ENCODE data around the gene ZWILCH. TPM values are rescaled to one million over a fixed set of nuclear protein-coding genes. Genes with fewer than 3 reads are reported as not detected.

Gene ZWILCH
- total RNA-seq, 6 experiments from 2014 or later: 1.1 to 4.9 (median 2.5) TPM

DNA sequence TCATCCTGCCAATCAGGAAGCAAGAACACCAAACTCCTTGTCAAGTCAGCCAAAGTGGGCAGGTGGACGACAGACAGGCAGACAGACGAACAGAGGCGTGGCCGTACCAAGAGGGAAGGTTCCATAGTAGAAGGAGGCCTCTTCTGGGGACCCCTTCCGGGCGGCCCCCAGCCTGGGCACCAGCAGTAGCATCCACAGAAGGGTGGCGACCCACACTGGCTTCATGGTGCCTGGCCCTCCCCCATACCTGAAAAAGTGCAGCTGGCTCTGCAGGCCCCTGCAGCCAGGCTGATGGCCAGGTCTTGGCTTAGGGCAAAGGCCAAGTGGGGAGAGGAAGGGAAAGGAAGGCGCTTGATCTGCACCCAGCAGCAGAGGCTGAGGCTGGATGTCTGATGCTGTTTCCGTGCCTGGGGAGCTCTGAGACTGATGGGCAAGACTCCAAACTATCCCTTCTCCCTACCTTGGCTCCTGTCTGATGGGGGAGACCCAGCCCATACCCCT lies 60.1 kb downstream of the ZWILCH start:
- Histone ChIP-seq H3K27me3 (no peaks in the 10 kb centered on the region), H3K36me3 (no peaks in the 10 kb centered on the region), H3K4me3 (no peak overlapping the region), H3K4me1 (no peaks in the 10 kb centered on the region), H3K27ac (no peak overlapping the region), H3K9me3 (no peaks in the 10 kb centered on the region)
- WGBS (ENCODE audit: insufficient coverage, low coverage, low lambda C conversion rate, missing lambda C conversion rate): 40% methylated on average over 2 of the region's 9 CpGs
- TF ChIP-seq POLR2A (IDR thresholded peaks at IDR 0.05): no peak
- TF ChIP-seq, protein P1, sequence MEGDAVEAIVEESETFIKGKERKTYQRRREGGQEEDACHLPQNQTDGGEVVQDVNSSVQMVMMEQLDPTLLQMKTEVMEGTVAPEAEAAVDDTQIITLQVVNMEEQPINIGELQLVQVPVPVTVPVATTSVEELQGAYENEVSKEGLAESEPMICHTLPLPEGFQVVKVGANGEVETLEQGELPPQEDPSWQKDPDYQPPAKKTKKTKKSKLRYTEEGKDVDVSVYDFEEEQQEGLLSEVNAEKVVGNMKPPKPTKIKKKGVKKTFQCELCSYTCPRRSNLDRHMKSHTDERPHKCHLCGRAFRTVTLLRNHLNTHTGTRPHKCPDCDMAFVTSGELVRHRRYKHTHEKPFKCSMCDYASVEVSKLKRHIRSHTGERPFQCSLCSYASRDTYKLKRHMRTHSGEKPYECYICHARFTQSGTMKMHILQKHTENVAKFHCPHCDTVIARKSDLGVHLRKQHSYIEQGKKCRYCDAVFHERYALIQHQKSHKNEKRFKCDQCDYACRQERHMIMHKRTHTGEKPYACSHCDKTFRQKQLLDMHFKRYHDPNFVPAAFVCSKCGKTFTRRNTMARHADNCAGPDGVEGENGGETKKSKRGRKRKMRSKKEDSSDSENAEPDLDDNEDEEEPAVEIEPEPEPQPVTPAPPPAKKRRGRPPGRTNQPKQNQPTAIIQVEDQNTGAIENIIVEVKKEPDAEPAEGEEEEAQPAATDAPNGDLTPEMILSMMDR (IDR thresholded peaks at IDR 0.05): no peak
- intact Hi-C loops (cut with DNase I): no loop called here
- DNase-seq (peak in 2 of 3 donors; percentile 42 to 48), ATAC-seq (peak in 3 of 4 donors; percentile 13 to 54 (median 28))

DNA sequence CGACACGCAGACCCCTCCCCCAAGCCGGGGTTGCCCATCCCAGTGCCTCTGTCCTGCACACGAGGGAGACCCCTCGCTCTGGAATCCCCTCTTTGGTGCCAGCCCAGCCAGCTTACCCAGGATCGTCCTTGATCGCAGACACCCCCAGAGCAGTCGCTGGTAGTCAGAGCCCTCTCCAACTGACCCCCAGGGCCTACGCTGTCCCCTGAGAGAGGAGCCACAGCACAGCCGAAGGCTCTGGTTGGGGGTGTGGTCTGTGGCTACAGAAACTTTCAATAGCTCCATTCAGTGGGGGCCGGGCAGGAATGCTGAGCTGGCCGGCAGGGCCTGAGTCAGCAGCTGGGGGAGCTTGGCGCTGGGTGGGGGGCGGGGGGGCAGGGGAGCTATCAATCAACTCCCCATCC lies 60.6 kb downstream of the ZWILCH start, which contains the start of gene LCTL:
Gene LCTL, minus strand, starts transcription at position 258 of the 404 bp plus-strand sequence. CDS start 633 bp downstream, outside the sequence.
- Histone ChIP-seq H3K27ac (no peak within 1 kb of the TSS), H3K27me3 (no peaks in the 10 kb centered on the region), H3K36me3 (no peaks in the 10 kb centered on the region), H3K4me3 (no peak within 1 kb of the TSS), H3K9me3 (no peaks in the 10 kb centered on the region), H3K4me1 (no peaks in the 10 kb centered on the region)
- TF ChIP-seq, protein P1 (IDR thresholded peaks at IDR 0.05): no peak
- TF ChIP-seq POLR2A (IDR thresholded peaks at IDR 0.05): no peak
- 59% methylated on average over 3 of the region's 14 CpGs for WGBS (ENCODE audit: insufficient coverage, low coverage, low lambda C conversion rate, missing lambda C conversion rate)
- DNase-seq (peak in 2 of 3 donors; percentile 35 to 42), ATAC-seq (no peak)
- intact Hi-C loops (cut with DNase I): no loop called here

DNA sequence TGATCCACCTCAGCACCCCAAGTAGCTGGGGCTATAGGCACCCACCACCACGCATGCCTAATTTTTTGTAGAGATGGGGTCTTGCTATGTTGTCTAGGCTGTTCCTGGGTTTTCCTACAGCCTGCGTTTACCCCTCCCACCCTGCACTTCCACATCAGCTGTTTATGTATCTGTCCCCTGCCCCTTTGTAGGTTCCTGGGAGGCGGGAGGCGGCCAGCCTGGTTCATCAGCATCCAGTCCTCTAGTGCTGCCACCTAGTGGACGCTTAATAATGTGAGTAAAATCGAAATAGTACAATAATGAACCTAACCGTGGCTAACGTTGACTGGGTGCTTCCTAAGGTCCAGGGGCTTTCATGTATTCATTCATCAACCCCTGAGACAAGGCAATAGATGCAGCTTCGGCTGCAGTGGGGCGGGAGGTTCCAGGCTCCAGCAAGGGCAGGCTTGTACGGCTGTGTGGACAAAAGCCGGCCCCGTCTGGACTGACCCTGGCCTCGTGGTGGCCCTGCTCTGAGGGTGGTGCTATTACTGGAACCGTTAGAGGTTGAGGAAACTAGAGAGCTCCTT lies 61.9 kb downstream of the ZWILCH start:
- TF ChIP-seq, protein P1 (IDR thresholded peaks at IDR 0.05): peak; percentile 59 to 81 (median 72)
- no peak for TF ChIP-seq POLR2A (IDR thresholded peaks at IDR 0.05)
- WGBS (ENCODE audit: insufficient coverage, low coverage, low lambda C conversion rate, missing lambda C conversion rate): 23% methylated on average over 13 of the region's 15 CpGs
- H3K4me1 ChIP-seq: no peaks in the 10 kb centered on the region
- no peak overlapping the region for H3K4me3 ChIP-seq
- H3K9me3 ChIP-seq: no peaks in the 10 kb centered on the region
- ATAC-seq (peak; percentile 73 to 90 (median 86)), DNase-seq (peak; percentile 44 to 63 (median 62))
- no peaks in the 10 kb centered on the region for H3K36me3 ChIP-seq
- H3K27ac ChIP-seq: no peak overlapping the region
- no peaks in the 10 kb centered on the region for H3K27me3 ChIP-seq
- intact Hi-C loops (cut with DNase I): no loop called here

DNA sequence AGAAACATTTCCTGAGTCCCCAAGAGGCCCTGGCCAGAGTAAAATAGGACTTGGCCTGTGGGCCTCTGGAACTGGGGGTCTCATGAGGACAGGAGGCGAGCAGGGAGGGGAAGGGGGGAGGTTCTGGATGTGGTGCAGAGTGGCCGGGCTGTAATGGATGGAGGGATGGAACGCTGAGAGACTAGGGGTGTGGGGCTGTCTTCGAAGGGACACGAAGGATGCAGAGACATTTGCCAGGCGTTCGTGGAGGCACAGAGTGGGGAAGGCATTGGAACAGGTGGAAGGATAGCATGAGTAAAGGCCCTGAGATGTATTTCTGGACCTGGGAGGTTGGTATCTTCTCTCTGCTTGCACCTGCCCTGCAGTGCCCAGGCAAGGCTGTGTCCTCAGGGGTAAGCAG lies 62.8 kb downstream of the ZWILCH start:
- Histone ChIP-seq H3K4me1 (no peaks in the 10 kb centered on the region), H3K4me3 (no peak overlapping the region), H3K36me3 (no peaks in the 10 kb centered on the region), H3K27me3 (no peaks in the 10 kb centered on the region), H3K9me3 (no peaks in the 10 kb centered on the region), H3K27ac (no peak overlapping the region)
- peak in 2 of 3 donors; percentile 34 to 36 for DNase-seq
- TF ChIP-seq, protein P1 (IDR thresholded peaks at IDR 0.05): no peak
- TF ChIP-seq POLR2A (IDR thresholded peaks at IDR 0.05): no peak
- 46% methylated on average over 2 of the region's 7 CpGs for WGBS (ENCODE audit: insufficient coverage, low coverage, low lambda C conversion rate, missing lambda C conversion rate)
- no peak for ATAC-seq
- intact Hi-C loops (cut with DNase I): no loop called here
